A673 (cell line): ENCODE measurements around the gene TBKBP1. TPM values are rescaled to one million over a fixed set of nuclear protein-coding genes. Genes with fewer than 3 reads are reported as not detected.

Experiments
- BruUV-seq: library from RNA; stranded (reverse); fragments of 400-500 nt; replicated peaks from 2 replicates; lab custom pipeline; 2021; lab: Mats Ljungman, UMichigan
- CTCF ChIA-PET: fragments of 300-600 bp; sonication (Branson Sonifier 250); formaldehyde crosslinking; loops from one replicate; lab custom pipeline; 2022; ENCODE audit warnings: antibody characterized with exemption; lab: Charles Lee
- POLR2A ChIA-PET: fragments of 300-600 bp; sonication (Branson Sonifier 250); formaldehyde crosslinking; loops from one replicate; lab custom pipeline; 2022; ENCODE audit warnings: antibody characterized with exemption; ENCODE audit not compliant: low non-redundant PET; lab: Charles Lee
- DNase-seq: peaks from one replicate; pipeline ENCODE4 v3.0.0-alpha.2; 2015; ENCODE audit warnings: low spot score
- H3K27ac ChIP-seq: fragments of 200-600 bp; sonication (generic); 2 replicates; pipeline ENCODE4 v1.5.1; 2016; ENCODE audit warnings: mixed run types, low read depth, mild to moderate bottlenecking, mixed read lengths, antibody characterized with exemption, low read length; ENCODE audit not compliant: poor library complexity, severe bottlenecking
- H3K27me3 ChIP-seq: fragments of 200-600 bp; sonication (generic); replicated peaks from 2 replicates; pipeline ENCODE4 v1.6.1; 2017; ENCODE audit warnings: mixed run types, low read depth, mild to moderate bottlenecking, mixed read lengths, antibody characterized with exemption, low read length; ENCODE audit not compliant: insufficient read depth, poor library complexity
- H3K36me3 ChIP-seq: fragments of 200-600 bp; sonication (generic); 2 replicates; pipeline ENCODE4 v1.6.1; 2016; ENCODE audit warnings: mixed run types, mild to moderate bottlenecking, mixed read lengths, antibody characterized with exemption, low read length; ENCODE audit not compliant: insufficient read depth, poor library complexity, severe bottlenecking
- H3K4me1 ChIP-seq: fragments of 200-600 bp; sonication (generic); 2 replicates; pipeline ENCODE4 v1.6.1; 2017; ENCODE audit warnings: mixed run types, mild to moderate bottlenecking, mixed read lengths, antibody characterized with exemption, low read length; ENCODE audit not compliant: insufficient read depth, poor library complexity, severe bottlenecking
- H3K4me3 ChIP-seq: fragments of 200-600 bp; sonication (generic); 2 replicates; pipeline ENCODE4 v1.5.1; 2016; ENCODE audit warnings: low read depth, mixed run types, mild to moderate bottlenecking, mixed read lengths, low read length; ENCODE audit not compliant: poor library complexity, severe bottlenecking
- H3K9me3 ChIP-seq: fragments of 200-600 bp; sonication (generic); 2 replicates; pipeline ENCODE4 v1.6.1; 2016; ENCODE audit warnings: mixed run types, low read depth, mild to moderate bottlenecking, mixed read lengths, antibody characterized with exemption, low read length; ENCODE audit not compliant: poor library complexity, severe bottlenecking
- EZH2 ChIP-seq: fragments of 200-600 bp; sonication (generic); IDR thresholded peaks from 2 replicates; pipeline ENCODE4 v1.6.1; 2017; ENCODE audit warnings: borderline replicate concordance, low read depth, mild to moderate bottlenecking, mixed read lengths, antibody characterized with exemption, low read length; ENCODE audit not compliant: poor library complexity, severe bottlenecking
- intact Hi-C: fragments of 100-400 bp; cut with micrococcal nuclease; formaldehyde crosslinking; loops from one replicate; pipeline ENCODE4 v1.10.0; 2022; ENCODE audit not compliant: unreplicated experiment
- total RNA-seq: library from RNA; stranded (reverse); gene quantifications from 2 replicates; pipeline ENCODE4 v1.2.3, GENCODE V29; 2021
- TF ChIP-seq, protein P1 (sequence below): fragments of 300-800, 200-600 bp; sonication (generic); conservative IDR thresholded peaks from 2 replicates; pipeline ENCODE4 v1.5.1; 2017; ENCODE audit warnings: low read depth, mild to moderate bottlenecking, antibody characterized with exemption, low read length, moderate library complexity, mixed read lengths

Gene TBKBP1
- total RNA-seq, 1 experiment from 2014 or later = 21.1 TPM

DNA sequence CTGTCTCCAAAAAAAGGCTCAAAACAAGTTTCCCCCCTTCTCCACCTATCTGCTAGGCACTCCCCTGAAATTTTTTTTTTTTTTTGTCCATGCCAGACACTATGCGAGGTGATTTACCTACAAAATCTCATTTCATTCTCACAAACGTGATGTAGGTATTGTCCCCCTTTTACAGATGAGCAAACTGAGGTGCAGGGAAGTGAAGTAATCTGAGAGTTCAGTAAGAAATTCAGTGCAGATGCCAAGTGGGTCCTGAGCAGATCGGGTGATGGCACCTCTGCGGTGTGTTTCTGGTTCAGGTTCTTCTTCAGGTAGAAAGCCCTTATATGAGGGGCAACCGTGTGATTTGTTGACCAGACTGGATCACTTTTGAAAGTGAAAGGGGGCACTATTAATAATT is 9.7 kb downstream of the TBKBP1 start:
- peaks cover 4% of the 10 kb centered on the region for H3K36me3 ChIP-seq
- H3K4me3 ChIP-seq = no peak overlapping the region
- no peak overlapping the region for H3K27ac ChIP-seq
- intact Hi-C loops = no loop called here
- ChIA-PET CTCF (no interaction called here), POLR2A (no interaction called here)
- no peaks in the 10 kb centered on the region for H3K27me3 ChIP-seq
- BruUV-seq = no TSS peak
- peaks cover 10% of the 10 kb centered on the region for H3K4me1 ChIP-seq
- H3K9me3 ChIP-seq = no peaks in the 10 kb centered on the region
- DNase-seq = no peak
- TF ChIP-seq, protein P1, sequence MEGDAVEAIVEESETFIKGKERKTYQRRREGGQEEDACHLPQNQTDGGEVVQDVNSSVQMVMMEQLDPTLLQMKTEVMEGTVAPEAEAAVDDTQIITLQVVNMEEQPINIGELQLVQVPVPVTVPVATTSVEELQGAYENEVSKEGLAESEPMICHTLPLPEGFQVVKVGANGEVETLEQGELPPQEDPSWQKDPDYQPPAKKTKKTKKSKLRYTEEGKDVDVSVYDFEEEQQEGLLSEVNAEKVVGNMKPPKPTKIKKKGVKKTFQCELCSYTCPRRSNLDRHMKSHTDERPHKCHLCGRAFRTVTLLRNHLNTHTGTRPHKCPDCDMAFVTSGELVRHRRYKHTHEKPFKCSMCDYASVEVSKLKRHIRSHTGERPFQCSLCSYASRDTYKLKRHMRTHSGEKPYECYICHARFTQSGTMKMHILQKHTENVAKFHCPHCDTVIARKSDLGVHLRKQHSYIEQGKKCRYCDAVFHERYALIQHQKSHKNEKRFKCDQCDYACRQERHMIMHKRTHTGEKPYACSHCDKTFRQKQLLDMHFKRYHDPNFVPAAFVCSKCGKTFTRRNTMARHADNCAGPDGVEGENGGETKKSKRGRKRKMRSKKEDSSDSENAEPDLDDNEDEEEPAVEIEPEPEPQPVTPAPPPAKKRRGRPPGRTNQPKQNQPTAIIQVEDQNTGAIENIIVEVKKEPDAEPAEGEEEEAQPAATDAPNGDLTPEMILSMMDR = no peak
- TF ChIP-seq EZH2 = no peak

DNA sequence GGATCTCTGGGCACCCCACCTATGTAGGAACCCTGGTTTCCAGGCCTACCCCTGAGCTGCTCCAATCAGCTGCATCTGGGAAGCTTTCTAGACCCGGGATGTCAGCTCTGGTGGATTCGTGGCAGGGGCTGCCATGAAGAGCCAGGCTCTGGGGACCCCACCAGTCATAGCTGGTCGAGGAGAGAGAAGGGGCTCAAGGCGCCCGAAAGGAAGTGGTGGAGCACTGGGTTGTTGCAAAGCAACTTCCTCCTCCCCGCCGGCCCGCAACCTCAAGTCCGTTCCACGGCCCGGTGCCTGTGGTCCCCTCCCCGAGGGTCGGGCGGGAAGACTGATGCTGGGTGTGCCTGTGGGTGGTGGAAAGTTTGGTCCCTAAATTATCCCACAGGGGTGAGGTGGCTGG is 10.2 kb downstream of the TBKBP1 start:
- CTCF ChIA-PET = no interaction called here
- peaks cover 4% of the 10 kb centered on the region for H3K36me3 ChIP-seq
- TF ChIP-seq, protein P1 = no peak
- TF ChIP-seq EZH2 = no peak
- POLR2A ChIA-PET = no interaction called here
- H3K4me3 ChIP-seq = no peak overlapping the region
- no peak overlapping the region for H3K27ac ChIP-seq
- BruUV-seq = no TSS peak
- H3K4me1 ChIP-seq = peaks cover 10% of the 10 kb centered on the region
- no peaks in the 10 kb centered on the region for H3K27me3 ChIP-seq
- intact Hi-C loops = no loop called here
- no peak for DNase-seq
- no peaks in the 10 kb centered on the region for H3K9me3 ChIP-seq

DNA sequence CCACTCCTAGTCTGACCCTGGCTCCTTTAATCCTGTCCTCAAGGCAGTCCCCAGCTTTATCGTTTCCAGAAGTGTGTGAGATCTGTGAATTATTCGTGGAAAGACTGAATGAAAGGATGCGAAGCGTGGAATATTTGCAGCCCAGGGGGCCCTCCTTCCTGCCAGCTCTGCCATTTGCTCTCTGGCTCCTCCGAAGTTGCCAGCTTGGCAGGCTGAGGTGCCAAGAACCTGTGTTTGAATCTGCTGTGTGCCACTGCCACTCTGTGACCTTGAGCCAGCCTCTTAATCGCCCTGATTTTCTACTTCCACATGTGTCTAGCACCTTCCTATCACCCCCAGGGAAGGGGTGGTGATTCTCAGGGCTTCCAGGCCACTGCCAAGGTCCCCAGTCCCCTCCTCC is 10.8 kb downstream of the TBKBP1 start:
- BruUV-seq = no TSS peak
- TF ChIP-seq EZH2 = no peak
- TF ChIP-seq, protein P1 = no peak
- POLR2A ChIA-PET = no interaction called here
- peaks cover 10% of the 10 kb centered on the region for H3K4me1 ChIP-seq
- DNase-seq = no peak
- no peaks in the 10 kb centered on the region for H3K27me3 ChIP-seq
- no peaks in the 10 kb centered on the region for H3K36me3 ChIP-seq
- CTCF ChIA-PET = no interaction called here
- intact Hi-C loops = no loop called here
- no peaks in the 10 kb centered on the region for H3K9me3 ChIP-seq
- H3K27ac ChIP-seq = no peak overlapping the region
- H3K4me3 ChIP-seq = no peak overlapping the region
